ENCODE measurements around the gene RBFOX2.
A peak's percentile ranks its signal among the peaks of the same experiment; 100 is the strongest.

RBFOX2 gene

GRCh38 chr22:35928285-35928798 lies 100.3 kb downstream of the RBFOX2 start:
- H3K9ac ChIP-seq (ENCODE audit: low read length), result no peak overlapping the region; the same call in 1 of the 2 replicates
- H3K27ac ChIP-seq (ENCODE audit: low read depth, low read length, poor library complexity, severe bottlenecking), result peak overlapping the region; percentile 57
- H2AFZ ChIP-seq (ENCODE audit: low read length), result no peak overlapping the region
- no peaks in the 10 kb centered on the region for H3K9me2 ChIP-seq (ENCODE audit: low read depth, low read length)
- no peaks in the 10 kb centered on the region for H3F3A ChIP-seq (ENCODE audit: insufficient read depth, low read length)
- 0 out of 2 replicates have a peak overlapping the region, but pooled peaks have one; percentile 1 for H3K4me2 ChIP-seq (ENCODE audit: low read length)
- H3K36me3 ChIP-seq (ENCODE audit: insufficient read depth, low read length), result no peaks in the 10 kb centered on the region
- no peaks in the 10 kb centered on the region for H3K27me3 ChIP-seq (ENCODE audit: insufficient read depth, low read length)
- H3K4me3 ChIP-seq (ENCODE audit: low read depth, low read length, poor library complexity, severe bottlenecking), result no peak overlapping the region
- H3K4me1 ChIP-seq (ENCODE audit: insufficient read depth, low read length, severe bottlenecking), result peaks cover 10% of the 10 kb centered on the region
- H3K79me2 ChIP-seq (ENCODE audit: insufficient read depth, low read length), result no peaks in the 10 kb centered on the region
- TF ChIP-seq CTCF (IDR thresholded peaks at IDR 0.05; ENCODE audit: low read length) (no peak), EZH2 (IDR thresholded peaks at IDR 0.05; ENCODE audit: borderline replicate concordance, low read length) (no peak)
- H3K9me3 ChIP-seq (ENCODE audit: low read length), result no peaks in the 10 kb centered on the region
- H4K20me1 ChIP-seq (ENCODE audit: insufficient read depth, low read length), result no peaks in the 10 kb centered on the region

DNA sequence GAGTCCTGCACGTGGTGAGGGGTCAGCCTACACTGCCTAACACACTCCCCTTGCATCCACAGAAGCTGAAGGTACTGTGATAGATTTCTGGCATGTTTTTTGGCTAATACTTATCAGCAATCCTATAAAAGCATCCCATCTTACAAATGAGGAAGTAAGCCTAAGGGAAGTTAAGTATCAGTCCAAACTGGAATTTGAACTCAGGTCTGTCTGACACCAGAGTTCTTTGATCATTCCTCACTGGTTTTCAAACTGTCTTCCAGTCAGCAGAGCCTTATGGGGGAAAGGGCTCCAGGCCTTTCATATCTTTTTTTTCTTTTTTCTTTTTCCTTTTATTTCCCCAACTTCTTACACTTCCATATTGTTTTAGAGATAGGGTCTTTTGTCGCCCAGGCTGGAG lies 105.6 kb downstream of the RBFOX2 start:
- Histone ChIP-seq H4K20me1 (ENCODE audit: insufficient read depth, low read length) (no peaks in the 10 kb centered on the region), H3K4me3 (ENCODE audit: low read depth, low read length, poor library complexity, severe bottlenecking) (no peak overlapping the region), H3K4me2 (ENCODE audit: low read length) (no peak overlapping the region), H3K9ac (ENCODE audit: low read length) (no peak overlapping the region), H3K4me1 (ENCODE audit: insufficient read depth, low read length, severe bottlenecking) (peaks cover 52% of the 10 kb centered on the region), H3K79me2 (ENCODE audit: insufficient read depth, low read length) (no peaks in the 10 kb centered on the region), H3K27ac (ENCODE audit: low read depth, low read length, poor library complexity, severe bottlenecking) (no peak overlapping the region), H3K9me3 (ENCODE audit: low read length) (no peaks in the 10 kb centered on the region), H2AFZ (ENCODE audit: low read length) (no peak overlapping the region), H3F3A (ENCODE audit: insufficient read depth, low read length) (no peaks in the 10 kb centered on the region), H3K36me3 (ENCODE audit: insufficient read depth, low read length) (no peaks in the 10 kb centered on the region), H3K9me2 (ENCODE audit: low read depth, low read length) (no peaks in the 10 kb centered on the region), H3K27me3 (ENCODE audit: insufficient read depth, low read length) (no peaks in the 10 kb centered on the region)
- TF ChIP-seq CTCF (IDR thresholded peaks at IDR 0.05; ENCODE audit: low read length) (no peak), EZH2 (IDR thresholded peaks at IDR 0.05; ENCODE audit: borderline replicate concordance, low read length) (no peak)

DNA sequence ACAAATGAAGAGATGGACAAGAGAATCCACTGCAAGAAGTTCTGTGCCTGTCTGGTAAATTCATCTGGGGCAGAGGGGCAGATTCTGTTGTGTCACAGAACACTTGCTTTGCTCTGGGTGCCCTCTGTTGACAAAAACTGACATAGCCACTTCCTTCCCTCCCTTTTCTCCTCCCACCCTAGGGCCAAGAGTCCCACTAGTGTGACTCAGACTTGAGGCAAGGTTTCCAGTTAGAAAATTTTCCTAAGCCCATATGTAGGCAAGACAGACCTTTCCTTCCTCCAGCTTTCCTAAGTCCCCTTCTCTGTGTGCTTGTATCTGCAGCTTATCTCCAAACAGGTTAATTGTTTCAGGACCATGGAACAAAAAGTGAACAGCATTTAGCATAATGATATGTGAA lies 106.8 kb downstream of the RBFOX2 start:
- Histone ChIP-seq H4K20me1 (ENCODE audit: insufficient read depth, low read length) (no peaks in the 10 kb centered on the region), H3K27ac (ENCODE audit: low read depth, low read length, poor library complexity, severe bottlenecking) (peak overlapping the region; percentile 70), H3K36me3 (ENCODE audit: insufficient read depth, low read length) (no peaks in the 10 kb centered on the region), H3K4me1 (ENCODE audit: insufficient read depth, low read length, severe bottlenecking) (peaks cover 61% of the 10 kb centered on the region), H3K9me3 (ENCODE audit: low read length) (no peaks in the 10 kb centered on the region), H3K79me2 (ENCODE audit: insufficient read depth, low read length) (no peaks in the 10 kb centered on the region), H3K9ac (ENCODE audit: low read length) (no peak overlapping the region; the same call in 1 of the 2 replicates), H3K27me3 (ENCODE audit: insufficient read depth, low read length) (no peaks in the 10 kb centered on the region), H3F3A (ENCODE audit: insufficient read depth, low read length) (no peaks in the 10 kb centered on the region), H3K4me3 (ENCODE audit: low read depth, low read length, poor library complexity, severe bottlenecking) (no peak overlapping the region), H3K4me2 (ENCODE audit: low read length) (peak overlapping the region; percentile 16; the same call in 1 of the 2 replicates), H2AFZ (ENCODE audit: low read length) (no peak overlapping the region), H3K9me2 (ENCODE audit: low read depth, low read length) (no peaks in the 10 kb centered on the region)
- no peak for TF ChIP-seq EZH2 (IDR thresholded peaks at IDR 0.05; ENCODE audit: borderline replicate concordance, low read length)
- TF ChIP-seq CTCF (IDR thresholded peaks at IDR 0.05; ENCODE audit: low read length), result peak; percentile 92

Data from OCI-LY1 (cell line).